ENCODE measurements around the gene TTYH1.

DNA sequence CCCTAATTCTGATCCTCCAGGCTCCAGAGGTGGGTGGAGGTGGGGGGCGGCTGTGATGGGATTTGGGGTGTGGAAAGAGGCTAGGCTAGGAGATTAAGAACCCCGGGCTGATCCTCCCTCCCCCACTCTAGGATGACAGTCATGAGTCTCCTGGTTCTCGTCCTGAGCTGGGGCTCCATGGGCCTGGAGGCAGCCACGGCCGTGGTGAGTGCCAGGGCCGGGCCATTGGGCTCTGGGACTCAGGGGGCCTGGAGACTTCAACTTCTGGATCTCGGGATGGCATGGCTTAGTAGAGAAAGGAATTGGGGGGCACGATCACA, 13.9 kb downstream of the TTYH1 start:
- TF ChIP-seq, protein P1, sequence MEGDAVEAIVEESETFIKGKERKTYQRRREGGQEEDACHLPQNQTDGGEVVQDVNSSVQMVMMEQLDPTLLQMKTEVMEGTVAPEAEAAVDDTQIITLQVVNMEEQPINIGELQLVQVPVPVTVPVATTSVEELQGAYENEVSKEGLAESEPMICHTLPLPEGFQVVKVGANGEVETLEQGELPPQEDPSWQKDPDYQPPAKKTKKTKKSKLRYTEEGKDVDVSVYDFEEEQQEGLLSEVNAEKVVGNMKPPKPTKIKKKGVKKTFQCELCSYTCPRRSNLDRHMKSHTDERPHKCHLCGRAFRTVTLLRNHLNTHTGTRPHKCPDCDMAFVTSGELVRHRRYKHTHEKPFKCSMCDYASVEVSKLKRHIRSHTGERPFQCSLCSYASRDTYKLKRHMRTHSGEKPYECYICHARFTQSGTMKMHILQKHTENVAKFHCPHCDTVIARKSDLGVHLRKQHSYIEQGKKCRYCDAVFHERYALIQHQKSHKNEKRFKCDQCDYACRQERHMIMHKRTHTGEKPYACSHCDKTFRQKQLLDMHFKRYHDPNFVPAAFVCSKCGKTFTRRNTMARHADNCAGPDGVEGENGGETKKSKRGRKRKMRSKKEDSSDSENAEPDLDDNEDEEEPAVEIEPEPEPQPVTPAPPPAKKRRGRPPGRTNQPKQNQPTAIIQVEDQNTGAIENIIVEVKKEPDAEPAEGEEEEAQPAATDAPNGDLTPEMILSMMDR (conservative IDR thresholded peaks at IDR 0.05; ENCODE audit: low read length), result no peak
- TF ChIP-seq EZH2phosphoT487 (IDR thresholded peaks at IDR 0.05; ENCODE audit: borderline replicate concordance), result no peak

Data from Loucy (cell line).